Measurements from ENCODE around the gene AKAP9. TPM values are rescaled to one million over a fixed set of nuclear protein-coding genes. Genes with fewer than 3 reads are reported as not detected.

The AKAP9 gene
- total and polyA plus RNA-seq, 9 of the 15 experiments (the other 6 are each of a cell fraction or from before 2014, with no cell fraction given) = 25.5 to 80.9 (median 46.3) TPM

GRCh38 chr7:92134271-92135051 lies 193.8 kb downstream of the AKAP9 start, which contains the start of gene CYP51A1 (continued):
- no peak for TF ChIP-seq CHCHD3 (CRISPR knock-in tag; IDR thresholded peaks at IDR 0.05)
- 0 out of 2 replicates have a peak, but pooled peaks have one; percentile 8 for TF ChIP-seq NR2C2 (CRISPR knock-in tag; IDR thresholded peaks at IDR 0.05)
- TF ChIP-seq NR2C2 (tag; IDR thresholded peaks at IDR 0.05) = peak; percentile 81
- TF ChIP-seq GMEB1 (CRISPR knock-in tag; IDR thresholded peaks at IDR 0.05) = peak; percentile 92
- TF ChIP-seq CREB3 (tag; conservative IDR thresholded peaks at IDR 0.05; ENCODE audit: low read depth) = no peak
- no peak for TF ChIP-seq POLR3G (IDR thresholded peaks at IDR 0.05; ENCODE audit: extremely low read depth, insufficient read length, insufficient replicate concordance)
- TF ChIP-seq HMGN3 (IDR thresholded peaks at IDR 0.05; ENCODE audit: borderline replicate concordance, extremely low read depth, insufficient read length, low read depth, low read length) = peak; percentile 91
- no peak for TF ChIP-seq BACH1 (tag; IDR thresholded peaks at IDR 0.05)
- peak; percentile 23; the same call in 1 of the 2 replicates for TF ChIP-seq TEAD4 (IDR thresholded peaks at IDR 0.05; ENCODE audit: low read length)
- no peak for TF ChIP-seq TEAD4 (CRISPR knock-in tag; IDR thresholded peaks at IDR 0.05; ENCODE audit: borderline replicate concordance)
- TF ChIP-seq BCOR (IDR thresholded peaks at IDR 0.05) = peak; percentile 80
- peak; percentile 60 for TF ChIP-seq HNRNPLL (IDR thresholded peaks at IDR 0.05; ENCODE audit: low read depth, low read length, poor library complexity, severe bottlenecking)
- TF ChIP-seq CHD4 (IDR thresholded peaks at IDR 0.05; ENCODE audit: insufficient read depth, insufficient replicate concordance, low read depth, low read length, poor library complexity, severe bottlenecking) = no peak
- TF ChIP-seq ZNF174 (CRISPR knock-in tag; IDR thresholded peaks at IDR 0.05) = no peak
- TF ChIP-seq HOMEZ (CRISPR knock-in tag; IDR thresholded peaks at IDR 0.05) = no peak
- no peak for TF ChIP-seq HDGF (IDR thresholded peaks at IDR 0.05)
- TF ChIP-seq TCF7 (IDR thresholded peaks at IDR 0.05; ENCODE audit: borderline replicate concordance) = no peak; the same call in 1 of the 2 replicates
- 0 out of 2 replicates have a peak, but pooled peaks have one; percentile 27 for TF ChIP-seq ZNF282 (CRISPR knock-in tag; IDR thresholded peaks at IDR 0.05)
- TF ChIP-seq E2F3 (CRISPR knock-in tag; IDR thresholded peaks at IDR 0.05) = peak; percentile 38; the same call in 1 of the 2 replicates
- no peak; the same call in 1 of the 2 replicates for TF ChIP-seq CGGBP1 (CRISPR knock-in tag; IDR thresholded peaks at IDR 0.05)
- peak; percentile 87 for TF ChIP-seq BRD9 (IDR thresholded peaks at IDR 0.05; ENCODE audit: low read depth, partially characterized antibody)
- TF ChIP-seq PPARD (CRISPR knock-in tag; IDR thresholded peaks at IDR 0.05) = no peak
- TF ChIP-seq KAT8 (IDR thresholded peaks at IDR 0.05; ENCODE audit: low read depth) = no peak
- TF ChIP-seq TEAD2 (tag; IDR thresholded peaks at IDR 0.05) = no peak
- TF ChIP-seq FOSL1 (tag; conservative IDR thresholded peaks at IDR 0.05) = peak; percentile 50
- no peak for TF ChIP-seq MAFK (IDR thresholded peaks at IDR 0.05; ENCODE audit: low read length)
